Measurements from ENCODE around the gene MAGEB1.

Gene MAGEB1

GRCh38 chrX:30296408-30297254 lies 49.7 kb downstream of the MAGEB1 start:
- no peak for DNase-seq (ENCODE audit: low read depth)

GRCh38 chrX:30301208-30301607 lies 54.3 kb downstream of the MAGEB1 start:
- no peak for DNase-seq (ENCODE audit: low read depth)

All from stromal cell of bone marrow (primary cell).